HEK293T (cell line): ENCODE measurements around the gene KIAA0513.

Source experiments
- CTBP1 ChIP-seq: fragments of 450-650 bp; IDR thresholded peaks from 2 replicates; pipeline ENCODE4 v1.6.1; 2016; ENCODE audit warnings: borderline replicate concordance
- ELF4 ChIP-seq: fragments of 450-650 bp; IDR thresholded peaks from 2 replicates; pipeline ENCODE4 v1.6.1; 2017; ENCODE audit warnings: antibody characterized with exemption
- FOXA1 ChIP-seq: fragments of 450-650 bp; IDR thresholded peaks from 2 replicates; pipeline ENCODE4 v1.6.1; 2016; ENCODE audit warnings: mild to moderate bottlenecking
- FOXM1 ChIP-seq: fragments of 450-650 bp; IDR thresholded peaks from 2 replicates; pipeline ENCODE4 v1.6.1; 2017; ENCODE audit warnings: mild to moderate bottlenecking, borderline replicate concordance
- NFRKB ChIP-seq: fragments of 450-650 bp; IDR thresholded peaks from 2 replicates; pipeline ENCODE4 v1.6.1; 2016; ENCODE audit warnings: mild to moderate bottlenecking, moderate library complexity
- SP1 ChIP-seq: fragments of 450-650 bp; IDR thresholded peaks from 2 replicates; pipeline ENCODE4 v1.6.1; 2017
- SUZ12 ChIP-seq: fragments of 450-650 bp; IDR thresholded peaks from 2 replicates; pipeline ENCODE4 v1.6.1; 2016; ENCODE audit warnings: mild to moderate bottlenecking
- ZNF384 ChIP-seq: fragments of 450-650 bp; IDR thresholded peaks from 2 replicates; pipeline ENCODE4 v1.6.1; 2016
- TF ChIP-seq, protein P1 (sequence below): fragments of 450-650 bp; IDR thresholded peaks from 2 replicates; pipeline ENCODE4 v1.6.1; 2016

DNA sequence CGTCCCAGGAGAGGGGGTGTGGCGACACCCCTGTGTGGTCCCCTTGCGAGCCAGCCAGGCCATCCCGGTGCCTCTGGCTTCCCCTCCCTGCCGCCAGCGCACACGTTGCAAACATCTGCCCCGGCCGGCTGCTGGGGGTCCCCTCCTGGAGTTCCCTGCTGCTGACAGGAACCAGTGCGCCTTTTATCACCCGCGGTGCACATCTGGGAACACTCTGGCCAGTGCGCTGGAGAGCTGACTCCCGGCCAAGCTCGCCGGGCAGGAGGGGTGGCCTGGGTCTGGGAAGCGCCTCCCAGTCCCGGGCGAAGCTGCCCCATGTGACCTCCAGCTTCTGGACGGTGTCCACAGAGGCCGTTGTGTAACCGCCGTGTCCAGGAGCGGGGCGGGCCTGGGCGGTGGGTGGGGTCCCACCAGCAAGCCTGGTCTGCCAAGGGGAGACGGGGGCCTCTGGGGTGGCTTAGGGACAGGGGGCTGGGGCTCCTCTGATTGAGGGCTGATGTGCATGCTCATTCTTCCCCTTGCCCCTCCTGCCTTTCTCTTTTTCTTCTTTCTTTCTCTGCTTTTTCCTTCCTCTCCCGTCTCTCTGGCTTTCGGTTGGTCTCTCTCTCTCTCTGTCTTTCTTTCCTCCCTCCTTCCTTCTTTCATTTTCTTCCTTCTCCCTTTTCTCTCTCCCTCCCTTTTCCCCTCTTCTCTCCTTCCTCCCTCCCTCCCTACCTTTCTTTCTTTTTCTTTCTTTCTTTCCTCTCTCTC lies 109.9 kb downstream of the KIAA0513 start:
- TF ChIP-seq ELF4: no peak
- no peak for TF ChIP-seq FOXM1
- TF ChIP-seq, protein P1, sequence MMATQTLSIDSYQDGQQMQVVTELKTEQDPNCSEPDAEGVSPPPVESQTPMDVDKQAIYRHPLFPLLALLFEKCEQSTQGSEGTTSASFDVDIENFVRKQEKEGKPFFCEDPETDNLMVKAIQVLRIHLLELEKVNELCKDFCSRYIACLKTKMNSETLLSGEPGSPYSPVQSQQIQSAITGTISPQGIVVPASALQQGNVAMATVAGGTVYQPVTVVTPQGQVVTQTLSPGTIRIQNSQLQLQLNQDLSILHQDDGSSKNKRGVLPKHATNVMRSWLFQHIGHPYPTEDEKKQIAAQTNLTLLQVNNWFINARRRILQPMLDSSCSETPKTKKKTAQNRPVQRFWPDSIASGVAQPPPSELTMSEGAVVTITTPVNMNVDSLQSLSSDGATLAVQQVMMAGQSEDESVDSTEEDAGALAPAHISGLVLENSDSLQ: no peak
- TF ChIP-seq SUZ12: no peak
- TF ChIP-seq FOXA1: no peak
- no peak for TF ChIP-seq NFRKB
- no peak for TF ChIP-seq ZNF384
- no peak for TF ChIP-seq CTBP1
- no peak for TF ChIP-seq SP1
